ENCODE measurements around the gene PLCD3. TPM values are rescaled to one million over a fixed set of nuclear protein-coding genes. Genes with fewer than 3 reads are reported as not detected.

PLCD3 gene
- total RNA-seq, 1 donor from 2014 or later = 37.0 TPM

DNA sequence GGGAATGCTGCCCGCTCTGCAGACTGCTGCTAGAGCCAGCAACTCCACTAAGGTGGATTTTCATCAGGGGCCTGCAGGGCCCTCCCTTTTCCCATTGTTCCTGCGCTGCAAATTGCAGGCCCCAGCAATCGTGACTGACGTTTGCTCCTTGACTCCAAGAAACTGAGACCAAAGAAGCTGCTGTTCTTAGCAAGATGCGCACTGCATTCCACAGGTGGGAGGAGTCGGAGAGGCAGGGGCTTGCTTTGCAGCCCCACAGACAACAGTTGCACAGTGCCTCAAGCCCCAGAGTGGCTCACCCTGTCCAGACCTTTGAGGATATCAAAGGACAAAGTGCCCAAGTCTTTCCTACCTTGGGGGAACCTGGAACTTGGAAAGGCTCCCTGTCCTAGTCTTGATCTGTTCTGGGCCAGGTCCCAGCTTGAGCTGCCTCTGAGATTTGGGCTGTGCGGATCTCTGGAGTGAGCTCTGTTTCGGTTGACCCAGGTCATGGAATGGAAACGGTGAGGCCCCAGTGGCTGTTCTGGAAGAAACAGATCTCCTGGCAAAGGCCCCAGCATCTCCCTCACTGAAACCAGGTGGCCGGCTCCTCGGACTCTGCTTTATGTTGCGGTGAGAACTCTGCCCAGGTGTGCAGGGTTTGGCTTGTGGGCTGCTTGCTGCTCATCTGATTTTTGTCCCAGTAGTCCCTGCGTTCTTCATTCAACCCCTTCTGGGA lies 24.9 kb downstream of the PLCD3 start:
- peaks cover 53% of the 10 kb centered on the region for H3K36me3 ChIP-seq
- no peak for DNase-seq
- no peaks in the 10 kb centered on the region for H3K27me3 ChIP-seq
- H3K4me1 ChIP-seq = no peaks in the 10 kb centered on the region
- TF ChIP-seq CTCF (IDR thresholded peaks at IDR 0.05) = no peak
- H3K27ac ChIP-seq = no peak overlapping the region
- intact Hi-C loops (cut with DNase I) = loop anchor here (10.0 kb wide), 1 partner anchor 63 kb away; no protein-coding TSS in a partner anchor
- ATAC-seq = no peak
- H3K4me3 ChIP-seq = no peak overlapping the region
- no peaks in the 10 kb centered on the region for H3K9me3 ChIP-seq

DNA sequence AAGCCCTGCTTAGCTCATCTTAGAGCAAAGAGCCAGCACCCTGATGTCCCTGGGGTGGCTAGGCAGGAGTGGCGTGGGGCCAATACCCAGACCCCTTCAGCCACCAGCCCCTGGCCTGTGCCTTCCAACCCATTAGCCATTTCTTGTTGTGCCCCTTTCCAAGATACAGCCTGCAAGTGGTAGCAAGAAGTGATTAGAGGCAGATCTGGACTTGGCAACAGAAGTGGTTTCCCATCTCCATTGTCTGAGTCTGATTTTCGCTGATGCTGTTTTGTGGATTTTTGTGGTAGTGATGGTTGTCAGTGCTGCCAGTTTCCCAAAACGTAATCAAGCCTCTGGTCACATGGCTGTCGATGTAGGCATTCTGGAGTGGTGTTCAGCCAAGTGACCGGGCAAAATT lies 25.7 kb downstream of the PLCD3 start:
- no peaks in the 10 kb centered on the region for H3K27me3 ChIP-seq
- no peaks in the 10 kb centered on the region for H3K9me3 ChIP-seq
- intact Hi-C loops (cut with DNase I) = loop anchor here (10.0 kb wide), 1 partner anchor 62 kb away; no protein-coding TSS in a partner anchor
- H3K4me1 ChIP-seq = no peaks in the 10 kb centered on the region
- no peak overlapping the region for H3K27ac ChIP-seq
- no peak for TF ChIP-seq CTCF (IDR thresholded peaks at IDR 0.05)
- H3K4me3 ChIP-seq = no peak overlapping the region
- DNase-seq = no peak
- no peak for ATAC-seq
- H3K36me3 ChIP-seq = peaks cover 61% of the 10 kb centered on the region

DNA sequence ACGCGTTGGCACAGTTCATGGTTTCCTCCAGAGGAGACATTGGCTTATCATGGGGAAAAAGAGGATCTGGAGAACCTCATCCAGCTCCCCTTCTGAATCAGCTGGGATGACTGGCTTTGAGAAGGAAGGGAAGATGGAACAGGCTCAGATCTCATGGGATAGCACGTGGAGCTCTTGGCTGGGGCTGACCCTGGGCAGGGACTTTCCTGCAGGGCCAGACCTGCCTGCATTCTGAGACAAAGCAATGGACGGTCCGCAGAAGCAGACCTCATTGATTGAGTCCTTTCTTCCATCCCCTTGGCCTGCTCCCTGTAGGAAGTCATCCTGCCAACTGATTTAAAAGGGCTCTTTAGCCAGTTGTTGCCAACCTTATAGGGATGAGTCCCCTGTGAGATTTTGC lies 26.2 kb downstream of the PLCD3 start:
- H3K36me3 ChIP-seq = peaks cover 66% of the 10 kb centered on the region
- ATAC-seq = no peak

DNA sequence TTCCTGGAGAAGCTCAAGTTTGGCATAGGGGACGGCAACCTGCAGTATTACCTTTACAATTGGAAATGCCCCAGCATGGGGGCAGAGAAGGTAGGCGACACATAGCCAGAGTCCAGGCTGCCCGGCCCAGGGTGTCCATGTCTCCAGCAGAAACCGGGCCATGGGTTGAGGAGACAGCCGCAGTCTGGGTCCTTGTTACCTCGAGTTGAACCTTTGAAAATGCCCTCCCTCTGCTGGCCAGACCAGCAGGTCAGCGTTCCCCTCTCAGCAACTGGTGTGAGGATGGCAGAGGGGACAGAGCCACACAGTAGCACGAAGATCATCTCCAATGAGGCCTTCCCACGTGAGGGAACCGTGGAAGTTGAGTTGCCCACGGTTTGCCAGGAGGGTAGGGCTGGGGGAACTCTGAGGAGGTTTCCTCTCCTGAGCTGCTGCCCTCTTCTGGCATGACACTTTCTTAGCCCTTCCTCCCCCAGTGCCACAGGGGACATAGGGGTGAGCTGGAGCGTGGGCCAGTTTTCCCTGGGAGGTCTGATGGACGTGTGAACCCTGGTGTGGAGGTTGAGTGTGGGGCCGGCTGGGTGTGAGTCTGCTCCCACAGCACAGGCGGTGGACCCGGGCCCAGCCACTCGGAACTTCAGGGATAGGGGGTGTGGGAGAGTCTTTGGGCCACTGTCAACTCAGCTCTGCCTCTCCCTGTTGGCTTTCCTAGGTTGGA lies 27.2 kb downstream of the PLCD3 start:
- Histone ChIP-seq H3K9me3 (no peaks in the 10 kb centered on the region), H3K4me1 (no peaks in the 10 kb centered on the region), H3K36me3 (peaks cover 73% of the 10 kb centered on the region), H3K27ac (no peak overlapping the region), H3K27me3 (no peaks in the 10 kb centered on the region), H3K4me3 (no peak overlapping the region)
- TF ChIP-seq CTCF (IDR thresholded peaks at IDR 0.05) = no peak
- intact Hi-C loops (cut with DNase I) = loop anchor here (10.0 kb wide), 1 partner anchor 60 kb away; no protein-coding TSS in a partner anchor
- ATAC-seq (no peak), DNase-seq (no peak)

More for the DNA sequence above, 26.2 kb downstream of the PLCD3 start:
- H3K4me3 ChIP-seq = no peak overlapping the region
- no peaks in the 10 kb centered on the region for H3K9me3 ChIP-seq
- no peak for DNase-seq
- no peak overlapping the region for H3K27ac ChIP-seq
- H3K4me1 ChIP-seq = no peaks in the 10 kb centered on the region
- intact Hi-C loops (cut with DNase I) = loop anchor here (10.0 kb wide), 1 partner anchor 61 kb away; no protein-coding TSS in a partner anchor
- no peaks in the 10 kb centered on the region for H3K27me3 ChIP-seq
- no peak for TF ChIP-seq CTCF (IDR thresholded peaks at IDR 0.05)

DNA sequence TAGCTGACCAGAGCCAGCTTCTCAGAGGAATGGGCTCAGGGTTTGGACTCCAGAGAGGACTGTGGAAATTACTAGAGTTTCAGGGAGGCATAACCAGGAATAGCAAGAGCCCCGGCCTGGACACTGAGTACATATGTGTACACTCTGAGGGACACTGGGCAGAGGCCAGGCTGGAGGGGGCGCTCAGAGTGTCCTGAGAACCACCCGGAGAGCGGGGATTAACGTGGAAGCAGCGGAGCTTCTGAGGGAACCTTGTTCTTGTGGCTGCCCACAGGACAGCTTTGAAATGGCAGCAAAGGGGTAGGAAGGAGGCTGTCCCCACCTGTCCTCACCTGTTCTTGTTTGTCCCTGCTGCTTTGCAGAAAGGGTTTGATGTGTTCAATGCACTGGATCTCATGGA lies 27.8 kb downstream of the PLCD3 start:
- DNase-seq = no peak
- Histone ChIP-seq H3K9me3 (no peaks in the 10 kb centered on the region), H3K4me1 (no peaks in the 10 kb centered on the region), H3K4me3 (no peak overlapping the region), H3K36me3 (peaks cover 78% of the 10 kb centered on the region), H3K27me3 (no peaks in the 10 kb centered on the region), H3K27ac (no peak overlapping the region)
- no peak for ATAC-seq
- TF ChIP-seq CTCF (IDR thresholded peaks at IDR 0.05) = no peak
- intact Hi-C loops (cut with DNase I) = loop anchor here (10.0 kb wide), 1 partner anchor 60 kb away; no protein-coding TSS in a partner anchor
